HG02938 (cell line): ENCODE results near the gene GLRX.
"Not testable (repeated sequence)": the region's sequence is repeated elsewhere in the genome, so short reads cannot be mapped to it uniquely, and the experiment has no call there.

Experiments used
- ATAC-seq: cut with Tn5 transposase; IDR thresholded peaks from one replicate; pipeline ENCODE4 v1.9.1; 2021; ENCODE audit warnings: mild to moderate bottlenecking, moderate library complexity; ENCODE audit not compliant: unreplicated experiment

The GLRX gene, protein sequence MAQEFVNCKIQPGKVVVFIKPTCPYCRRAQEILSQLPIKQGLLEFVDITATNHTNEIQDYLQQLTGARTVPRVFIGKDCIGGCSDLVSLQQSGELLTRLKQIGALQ

DNA sequence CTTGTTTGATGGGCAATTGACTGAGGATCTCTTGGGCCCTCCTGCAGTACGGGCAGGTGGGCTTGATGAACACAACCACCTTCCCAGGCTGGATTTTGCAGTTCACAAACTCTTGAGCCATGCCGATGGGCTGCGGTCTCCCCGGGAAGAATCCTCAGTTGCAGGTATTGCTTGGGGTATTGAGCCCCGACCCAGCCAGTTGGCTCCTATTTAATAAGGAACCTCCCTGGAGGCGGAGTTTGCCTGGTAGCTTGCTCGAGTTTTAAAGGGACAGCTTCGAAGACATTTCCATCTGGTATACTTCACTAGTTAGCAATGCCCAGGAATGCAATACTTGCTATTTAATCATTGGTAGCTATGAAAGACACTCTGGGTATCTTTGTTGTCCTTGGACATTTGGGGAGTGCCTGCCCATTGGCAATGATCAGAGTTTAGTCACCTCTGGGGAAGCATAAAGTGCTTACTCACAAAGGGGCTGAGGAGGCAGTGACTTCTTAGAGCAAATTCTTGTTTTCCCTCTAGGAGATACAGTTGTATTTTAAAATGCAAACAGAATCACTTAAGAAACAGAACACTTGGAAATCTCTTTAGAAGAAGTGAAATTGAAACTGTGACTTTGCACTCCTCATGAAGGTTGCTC is at the start of gene GLRX:
Gene GLRX, minus strand, starts transcription at position 185 of the 640 bp plus-strand sequence. Its CDS starts 64 bp downstream, at position 121.
- ATAC-seq: peak; percentile 44

GRCh38 chr5:95871146-95871806 is 48.8 kb upstream of the GLRX start:
- ATAC-seq: no peak

DNA sequence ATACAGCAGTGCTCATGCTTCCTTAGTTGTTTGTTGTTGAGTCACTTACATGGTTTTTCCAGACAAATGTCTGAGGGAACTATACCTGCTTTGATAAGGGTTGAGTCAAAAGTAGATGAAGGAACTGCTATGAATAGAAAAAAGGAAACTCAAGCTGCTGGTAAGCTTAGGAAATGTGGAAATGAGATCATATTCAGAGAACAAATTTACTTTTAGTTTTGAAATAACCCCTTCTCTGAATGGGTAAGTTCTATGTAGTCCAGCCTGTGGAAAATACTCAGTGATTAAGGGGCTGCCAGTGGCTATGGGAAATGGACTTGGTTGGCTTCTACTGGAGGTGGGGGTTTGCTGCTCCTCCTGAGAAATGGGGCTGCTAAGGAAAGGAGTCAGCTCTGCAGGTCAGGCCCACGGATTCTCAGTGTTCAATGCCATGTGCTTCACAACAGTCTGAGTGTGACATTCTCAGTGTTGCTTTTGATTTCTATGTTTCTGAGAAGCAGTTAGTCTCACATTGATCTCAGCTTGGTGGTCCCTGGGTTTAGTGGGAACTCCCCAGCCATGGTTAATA is 47.7 kb upstream of the GLRX start:
- peak; percentile 75 for ATAC-seq

- not testable (repeated sequence) for ATAC-seq
These were observed 46.8 kb upstream of the GLRX start for GRCh38 chr5:95869173-95869855.

DNA sequence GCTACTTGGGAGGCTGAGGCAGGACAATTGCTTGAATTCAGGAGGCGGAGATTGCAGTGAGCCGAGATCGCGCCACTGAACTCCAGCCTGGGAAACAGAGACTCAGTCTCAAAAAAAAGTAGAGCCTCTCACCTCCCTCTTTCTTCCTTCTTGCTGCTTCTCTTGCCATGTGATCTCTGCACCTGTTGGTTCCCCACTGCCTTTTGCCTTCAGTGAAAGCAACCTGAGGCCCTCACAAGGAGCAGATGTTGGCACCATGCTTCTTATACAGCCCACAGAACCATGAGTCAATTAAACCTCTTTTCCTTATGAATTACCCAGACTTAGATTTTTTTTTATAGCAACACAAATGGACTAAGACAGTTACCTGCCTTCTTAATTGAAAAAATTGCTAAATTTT is 45.6 kb upstream of the GLRX start:
- no peak for ATAC-seq

DNA sequence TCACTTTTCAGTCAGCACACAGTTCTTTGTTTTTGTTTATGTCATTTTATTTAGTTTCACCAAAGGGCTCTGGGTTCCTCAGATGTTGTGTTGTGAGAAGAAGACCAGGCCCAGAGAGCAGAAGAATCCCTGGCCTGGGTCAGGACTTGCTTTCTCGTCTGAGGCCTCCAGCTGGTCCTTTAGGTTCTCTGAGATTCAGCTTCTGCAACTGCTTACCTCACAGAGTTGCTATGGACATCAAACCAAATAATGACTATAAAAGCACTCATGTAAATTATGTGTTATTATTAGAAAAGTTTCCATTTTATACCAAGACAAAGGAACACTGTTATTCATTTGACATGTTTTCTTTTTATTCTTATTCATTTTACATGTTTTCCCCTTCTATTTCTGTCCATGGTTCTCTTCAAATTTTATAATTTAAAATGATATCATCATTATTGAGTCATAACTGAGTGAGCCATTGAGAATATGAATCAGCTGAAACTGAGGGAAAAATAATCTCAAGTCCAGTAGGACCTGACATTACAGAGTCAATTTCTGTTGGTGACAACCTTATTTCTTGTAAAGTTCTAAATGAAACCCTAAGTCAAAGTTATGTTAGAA is 44.0 kb upstream of the GLRX start:
- ATAC-seq: no peak

GRCh38 chr5:95864944-95865504 is 42.5 kb upstream of the GLRX start:
- no peak for ATAC-seq

- ATAC-seq: no peak
These were observed 41.9 kb upstream of the GLRX start for GRCh38 chr5:95864456-95864855.

DNA sequence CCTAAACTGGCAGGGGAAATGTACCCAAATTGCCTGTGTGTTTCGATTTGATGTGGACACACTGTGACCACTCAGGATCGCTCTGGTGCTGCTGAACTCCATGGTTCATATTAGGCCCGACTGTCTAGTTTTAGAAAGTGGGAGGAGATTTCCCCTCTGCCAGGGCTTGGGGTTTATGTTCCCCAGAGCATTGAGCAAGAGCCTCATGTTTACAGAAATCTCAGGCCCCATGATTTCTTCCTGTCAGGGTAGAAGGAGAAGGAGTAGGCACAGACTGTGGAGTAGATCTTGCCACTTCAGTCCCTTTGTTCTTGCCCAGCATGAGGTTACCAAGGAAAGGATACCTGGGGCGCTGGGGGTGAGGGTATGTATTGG is 40.8 kb upstream of the GLRX start:
- no peak for ATAC-seq

DNA sequence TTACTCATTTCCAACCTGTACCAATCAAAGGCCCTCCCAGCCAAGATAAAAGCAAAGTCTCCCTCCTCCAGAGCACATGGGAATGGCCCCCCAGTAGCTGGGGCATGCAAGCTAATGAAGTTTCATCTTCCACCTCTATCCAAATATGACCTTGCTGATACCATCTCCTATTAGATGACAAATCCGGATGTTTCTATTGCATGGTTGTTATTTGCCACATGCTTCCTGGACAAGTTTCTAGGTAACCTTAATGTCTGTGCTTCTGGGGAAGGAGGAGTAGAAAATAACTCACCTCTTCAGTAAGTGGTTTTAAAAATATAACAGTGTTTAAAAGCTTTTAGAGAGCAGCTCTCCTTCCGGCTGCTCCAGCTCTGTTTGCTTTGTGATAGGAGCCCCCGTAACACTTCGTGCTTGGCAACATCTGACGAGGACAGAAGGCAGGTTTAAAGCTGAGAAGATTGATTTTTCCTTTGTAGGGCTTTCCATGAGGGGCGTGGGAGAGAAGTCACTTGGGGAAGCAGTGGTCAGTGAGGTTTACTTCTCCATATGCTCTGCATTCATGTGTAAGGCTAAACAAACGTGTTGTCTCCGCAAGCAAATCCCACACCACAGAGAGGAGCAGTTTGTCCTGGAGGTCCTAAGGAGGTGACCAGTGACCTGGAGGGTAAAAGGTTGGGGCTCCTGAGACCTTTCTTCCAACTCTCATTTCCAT is 40.3 kb upstream of the GLRX start:
- ATAC-seq: no peak

DNA sequence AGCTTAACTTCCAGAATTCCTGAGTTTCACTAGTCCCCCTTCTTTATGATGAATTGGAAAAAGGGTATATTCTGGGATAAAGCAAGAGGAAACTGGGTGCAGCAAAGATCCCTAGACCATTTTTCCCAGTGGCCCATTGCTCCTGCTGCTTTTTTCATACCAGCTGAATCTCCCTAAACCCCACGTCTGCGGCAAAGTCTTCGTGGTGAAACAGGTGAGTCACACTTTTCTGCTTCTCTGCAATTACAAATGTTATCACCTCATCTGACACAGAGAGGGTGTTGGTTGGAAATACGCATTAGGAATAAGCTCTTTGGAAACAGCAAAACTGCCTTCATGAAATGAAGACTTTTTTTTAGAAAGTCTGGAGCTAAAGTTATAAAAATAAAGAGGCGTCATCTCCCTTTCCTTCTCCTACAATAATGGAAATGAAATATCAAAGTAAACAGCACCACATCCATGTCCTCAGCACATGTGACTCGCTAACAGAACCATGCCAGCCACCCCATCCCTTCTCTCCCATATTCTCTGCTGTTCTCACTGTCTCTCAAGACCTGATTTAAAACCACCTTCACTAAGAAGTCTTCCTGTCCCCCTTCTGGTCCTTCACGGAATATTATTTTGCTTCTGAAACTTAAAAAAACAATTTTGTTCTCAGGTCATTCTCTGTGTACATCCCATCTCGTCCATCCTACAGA is 39.5 kb upstream of the GLRX start:
- no peak for ATAC-seq

GRCh38 chr5:95861221-95861863 is 38.8 kb upstream of the GLRX start:
- no peak for ATAC-seq

DNA sequence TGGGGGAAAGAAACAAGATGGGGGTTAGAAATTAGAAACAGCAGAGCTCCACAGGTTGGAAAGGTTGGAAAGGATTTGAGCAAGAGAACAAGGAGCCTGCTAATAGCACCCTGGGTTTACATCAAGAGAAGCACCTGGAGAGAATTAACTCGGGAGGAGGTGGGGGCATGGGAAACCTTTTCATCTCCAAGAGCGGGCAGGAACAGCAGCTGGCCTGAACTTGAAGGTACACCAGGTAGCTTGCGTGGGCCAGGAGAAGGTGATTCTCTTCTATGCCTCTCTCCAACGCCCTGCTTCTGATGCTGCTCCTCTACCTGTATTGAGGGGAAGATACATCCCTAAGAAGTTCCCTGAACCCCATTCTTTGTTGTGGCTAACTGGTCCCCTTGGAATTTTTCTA is 37.1 kb upstream of the GLRX start:
- no peak for ATAC-seq

DNA sequence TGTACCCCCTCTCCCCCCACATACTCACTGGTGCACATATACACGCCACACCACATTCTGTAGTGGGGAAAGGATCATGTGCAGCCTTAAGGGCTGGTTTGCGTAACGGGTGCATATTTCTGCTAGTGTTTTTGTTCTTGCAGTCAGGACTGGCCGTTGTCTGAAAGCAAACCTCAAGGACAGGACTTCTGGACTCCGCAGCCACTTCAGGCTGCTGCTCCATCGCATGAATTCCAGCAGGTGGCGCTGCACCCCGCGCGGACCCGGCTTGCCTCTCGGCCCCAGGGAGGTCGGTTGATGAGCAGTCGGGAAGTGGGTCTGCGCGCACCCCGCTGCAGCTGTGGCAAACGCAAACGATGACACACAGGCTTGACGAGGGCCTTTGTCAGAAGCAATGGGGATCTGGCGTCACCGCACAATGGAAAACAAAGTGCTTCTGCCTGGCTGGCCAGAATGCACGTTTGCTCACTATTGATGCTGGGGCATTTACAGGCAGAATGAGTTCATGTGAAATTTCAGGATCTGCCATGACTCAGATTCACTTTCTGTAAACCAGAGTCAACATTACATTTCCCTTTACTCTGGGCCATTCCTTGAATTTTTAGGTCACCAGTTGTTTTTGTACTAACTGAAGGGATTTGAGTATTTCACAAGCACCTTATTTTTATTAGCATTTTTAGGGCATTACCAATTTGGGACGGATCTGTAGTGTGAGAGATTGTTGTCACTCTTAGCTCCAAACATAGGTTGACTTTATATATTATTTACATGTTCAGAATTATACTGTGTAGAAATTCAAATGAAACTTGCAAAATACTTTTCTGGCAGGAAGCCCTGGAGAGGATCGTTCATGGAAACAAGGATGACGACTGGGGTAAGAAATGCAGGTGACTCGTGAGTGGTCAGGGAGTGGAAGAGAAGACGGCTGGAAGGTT is 36.4 kb upstream of the GLRX start:
- ATAC-seq: peak; percentile 92

- no peak for ATAC-seq
These were observed 35.5 kb upstream of the GLRX start for GRCh38 chr5:95858023-95858461.

DNA sequence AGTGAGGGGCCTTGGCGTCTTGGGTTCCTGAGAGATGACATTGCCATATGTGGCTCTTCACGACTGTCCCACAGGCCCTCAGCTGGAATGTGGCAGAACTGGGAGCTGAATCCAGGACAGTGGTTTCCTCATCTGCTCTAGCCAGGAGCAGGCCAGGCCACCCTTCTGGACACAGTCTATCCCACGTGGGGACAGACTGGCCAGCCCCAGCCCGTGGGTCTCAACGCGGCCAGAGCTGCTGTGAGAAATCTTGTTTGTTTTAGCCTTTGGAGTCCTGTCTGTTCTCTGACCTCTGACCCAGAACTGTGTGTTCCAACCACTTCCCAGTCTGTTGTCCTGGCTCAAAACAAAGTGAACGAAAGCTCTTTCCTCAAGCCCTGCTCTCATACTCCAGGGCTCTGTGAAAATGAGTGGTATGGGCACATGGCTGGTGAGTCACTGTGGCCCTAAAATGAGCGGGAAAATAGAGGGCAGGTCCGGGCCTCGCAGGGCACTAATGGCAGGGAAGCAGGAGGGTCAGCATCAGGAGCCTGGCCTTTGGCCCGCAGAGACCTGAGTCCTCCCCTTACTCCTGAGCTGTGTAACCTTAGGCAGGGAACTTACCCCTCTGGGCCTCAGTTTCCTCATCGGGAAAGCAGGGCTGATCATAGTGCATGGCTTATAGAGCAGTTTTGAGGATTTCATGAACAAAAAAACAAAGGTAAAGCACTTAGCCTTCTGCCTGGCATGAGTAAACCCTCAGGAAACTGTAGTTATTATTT is 34.8 kb upstream of the GLRX start:
- no peak for ATAC-seq

DNA sequence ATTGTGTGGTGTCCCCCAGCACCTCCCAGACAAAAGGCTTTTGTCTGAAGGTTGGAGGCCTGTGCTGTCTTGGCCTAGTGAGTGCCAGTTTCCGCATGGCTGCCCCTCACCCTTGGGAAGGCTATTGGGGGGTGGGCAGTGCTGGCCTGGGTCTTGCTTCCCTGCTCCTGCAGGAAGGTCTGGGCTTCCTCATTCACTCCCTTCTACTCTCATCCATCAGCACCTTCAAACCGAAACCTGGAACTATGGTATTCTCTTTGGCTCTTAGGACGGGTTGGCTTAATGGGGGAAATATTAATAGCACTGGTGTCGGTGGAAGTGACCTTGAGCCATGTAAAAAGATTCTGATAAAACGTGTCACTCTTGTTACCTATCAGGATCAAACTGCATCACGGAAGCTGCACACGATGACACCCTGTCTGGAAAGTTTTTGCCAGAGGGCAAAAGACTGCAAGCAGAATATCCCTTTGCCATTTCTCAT is 34.0 kb upstream of the GLRX start:
- no peak for ATAC-seq
